GM19351 (cell line): Measurements from ENCODE around the gene TTC6.
A peak's percentile ranks its signal among the peaks of the same experiment; 100 is the strongest.

Experiments used
- ATAC-seq: cut with Tn5 transposase; IDR thresholded peaks from one replicate; pipeline ENCODE4 v1.9.1; 2021; ENCODE audit warnings: mild to moderate bottlenecking, moderate library complexity; ENCODE audit not compliant: unreplicated experiment

The TTC6 gene

DNA sequence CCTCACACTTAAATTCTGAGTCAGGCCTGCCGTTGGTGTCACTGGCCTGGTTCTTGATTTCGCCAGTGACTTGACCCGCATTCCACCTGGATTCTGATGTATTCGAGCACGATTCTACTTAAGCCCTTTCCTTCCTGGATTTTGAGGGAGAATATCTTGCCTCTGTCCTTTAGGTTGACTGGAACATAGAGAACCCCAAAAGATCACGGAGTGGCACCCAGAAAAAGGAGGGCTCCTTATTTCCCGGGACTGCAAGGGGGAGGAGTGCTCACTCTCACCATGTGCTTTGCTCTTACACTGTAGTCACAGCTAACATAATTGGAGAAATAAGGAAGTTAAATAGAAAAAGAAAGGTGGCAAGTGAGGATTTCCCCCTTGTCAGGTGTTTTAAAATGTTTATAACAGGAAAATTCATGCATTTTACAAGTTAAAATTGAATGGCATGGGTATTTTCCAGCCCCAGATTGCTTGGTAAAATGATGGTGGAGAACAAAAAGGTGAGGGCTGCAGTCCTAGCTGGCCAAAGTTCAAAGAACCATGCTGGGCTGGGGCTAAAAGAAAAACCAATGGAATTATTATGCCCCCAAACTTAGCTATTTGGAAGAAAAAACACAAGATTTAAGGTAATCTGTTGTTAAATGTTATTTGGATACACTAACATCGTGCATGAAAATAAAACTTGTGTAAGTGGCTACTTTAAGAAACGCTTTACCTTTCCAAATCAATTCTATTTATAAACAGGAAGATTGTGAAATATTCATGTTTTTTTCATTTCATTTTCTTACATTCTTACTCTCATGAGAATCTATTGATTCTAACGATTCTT, 9.2 kb upstream of the TTC6 start:
- ATAC-seq = no peak

DNA sequence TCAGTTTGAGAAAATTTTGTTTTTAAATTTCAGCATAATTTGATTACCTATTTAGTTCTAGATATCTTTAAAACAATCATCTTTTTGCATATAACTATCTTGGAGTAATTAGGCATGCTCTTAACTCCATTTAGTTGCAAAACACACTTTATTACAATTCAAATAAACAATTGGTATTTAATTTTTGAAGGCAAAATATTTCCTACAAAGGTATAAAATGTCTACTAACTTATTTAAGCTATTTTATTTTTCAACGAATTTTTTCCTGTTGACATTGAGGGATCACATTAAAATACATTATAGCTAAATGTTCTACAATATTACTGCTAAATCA, 8.7 kb upstream of the TTC6 start:
- ATAC-seq = no peak

DNA sequence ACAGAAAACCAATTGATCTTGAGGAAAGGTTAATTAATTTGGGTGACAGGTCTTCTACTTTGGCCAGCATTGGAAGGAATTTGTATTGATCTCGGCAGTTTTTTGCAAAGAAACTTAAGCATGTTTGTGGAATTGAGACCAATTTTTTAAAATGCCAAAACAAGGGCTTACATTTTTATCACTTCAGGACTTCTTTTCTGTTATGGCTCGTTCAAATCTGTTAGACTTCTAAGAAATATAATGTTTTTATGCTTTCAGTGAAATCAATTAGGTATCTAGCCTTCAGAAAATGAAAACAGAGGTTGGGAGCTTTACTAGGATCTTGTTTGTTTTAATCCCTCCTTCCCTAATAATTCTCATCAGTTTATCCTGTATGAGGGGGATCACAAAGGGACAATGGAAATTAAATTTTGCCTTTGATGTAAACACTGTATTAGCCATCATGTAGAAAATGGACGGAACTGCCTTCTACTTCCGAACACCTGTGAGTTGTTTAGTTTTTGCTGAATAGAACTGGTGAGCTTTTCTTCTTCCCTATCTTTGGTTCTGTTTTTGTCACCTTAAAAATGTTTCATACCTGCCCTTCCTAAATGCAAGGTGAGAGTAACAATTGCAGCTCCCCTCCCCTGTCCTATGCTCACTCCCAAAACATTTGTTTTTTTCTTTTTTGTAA, 8.2 kb upstream of the TTC6 start:
- ATAC-seq = no peak

DNA sequence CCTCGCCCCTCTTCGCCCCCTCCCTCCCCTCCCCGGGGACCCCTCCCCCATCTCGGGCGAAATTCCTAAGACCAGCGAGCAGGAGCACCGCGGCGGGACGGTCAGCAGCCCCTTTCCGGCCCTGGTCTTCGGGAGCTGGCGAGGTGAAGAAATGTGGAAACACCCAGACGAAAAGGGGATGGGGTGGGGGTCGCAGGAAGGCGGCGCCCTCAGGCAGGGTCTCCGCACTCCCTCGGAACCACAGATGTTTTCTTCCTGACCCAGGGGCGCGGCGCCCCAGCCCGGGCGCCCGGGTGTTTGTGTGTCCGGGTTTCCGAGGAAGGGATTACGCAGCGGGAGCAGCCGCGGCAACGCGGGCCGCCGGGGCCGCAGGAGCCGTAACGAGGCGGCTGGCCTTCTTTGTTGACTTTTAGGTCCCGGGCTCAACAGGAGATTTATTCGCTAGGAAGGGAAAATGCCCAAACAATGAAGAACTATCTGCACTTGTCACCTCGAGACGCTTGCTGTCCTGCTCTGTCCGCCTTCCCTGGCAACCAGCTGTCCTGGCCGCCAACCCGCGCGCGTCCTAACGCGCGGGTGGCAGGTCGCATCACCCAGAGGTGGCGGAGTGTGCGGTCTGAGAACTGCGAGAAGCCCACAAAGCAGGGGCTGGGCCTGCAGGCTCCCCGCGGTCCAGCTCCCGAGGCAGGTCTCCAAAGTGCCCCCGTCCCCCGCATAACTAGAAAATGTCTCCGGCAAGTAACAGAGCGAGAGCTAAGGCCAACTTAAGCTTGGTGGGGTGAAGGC, 7.4 kb upstream of the TTC6 start:
- no peak for ATAC-seq

DNA sequence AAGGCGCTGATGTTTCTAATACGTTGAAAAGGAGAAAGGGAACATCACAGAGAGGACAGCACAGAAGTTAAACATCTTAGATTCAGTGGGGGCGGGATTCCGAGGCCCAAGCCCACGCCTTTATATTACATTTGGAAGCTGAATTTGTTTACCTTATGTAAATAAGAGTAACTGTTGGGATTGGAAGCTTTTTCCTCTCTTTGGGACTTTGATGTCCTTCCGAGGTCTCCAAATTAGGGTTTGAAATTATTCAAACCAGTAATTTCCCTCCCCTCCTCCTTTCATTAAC, 6.8 kb upstream of the TTC6 start:
- no peak for ATAC-seq

DNA sequence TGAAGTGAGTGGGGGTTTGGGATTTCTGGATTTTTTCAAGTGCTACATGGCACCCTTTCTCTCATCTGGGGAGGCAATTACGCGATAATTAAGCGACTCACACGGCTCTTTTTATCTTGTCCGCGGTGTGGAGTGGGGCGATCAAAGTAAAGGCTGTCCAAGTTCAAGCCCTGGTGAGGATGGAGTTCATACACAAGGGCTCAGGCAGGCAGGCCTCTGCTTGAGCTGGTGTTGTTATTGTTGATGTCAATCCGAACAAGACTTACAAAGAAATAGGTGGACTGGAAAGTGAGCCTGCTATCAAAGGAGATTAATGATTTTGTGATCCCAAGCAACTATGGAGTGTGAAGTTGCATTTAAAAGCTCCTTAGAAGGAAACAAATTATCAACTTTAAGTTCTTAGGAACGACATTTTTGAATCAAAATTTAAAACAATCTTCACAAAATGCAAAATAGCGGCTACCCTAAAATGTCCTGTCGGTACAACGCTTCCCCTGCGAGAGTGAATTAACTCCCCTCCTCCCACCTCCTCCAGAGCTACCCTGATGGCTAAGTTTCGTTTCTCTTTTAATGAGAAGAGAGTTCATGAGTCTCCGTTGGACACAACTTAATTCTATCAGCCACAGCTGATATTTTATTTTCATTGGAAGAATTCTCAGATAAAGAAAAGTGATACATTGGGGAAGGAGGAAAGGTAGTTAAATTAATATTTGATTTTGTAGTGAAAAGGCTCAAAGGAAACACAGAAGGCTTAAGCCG, 6.3 kb upstream of the TTC6 start:
- no peak for ATAC-seq

DNA sequence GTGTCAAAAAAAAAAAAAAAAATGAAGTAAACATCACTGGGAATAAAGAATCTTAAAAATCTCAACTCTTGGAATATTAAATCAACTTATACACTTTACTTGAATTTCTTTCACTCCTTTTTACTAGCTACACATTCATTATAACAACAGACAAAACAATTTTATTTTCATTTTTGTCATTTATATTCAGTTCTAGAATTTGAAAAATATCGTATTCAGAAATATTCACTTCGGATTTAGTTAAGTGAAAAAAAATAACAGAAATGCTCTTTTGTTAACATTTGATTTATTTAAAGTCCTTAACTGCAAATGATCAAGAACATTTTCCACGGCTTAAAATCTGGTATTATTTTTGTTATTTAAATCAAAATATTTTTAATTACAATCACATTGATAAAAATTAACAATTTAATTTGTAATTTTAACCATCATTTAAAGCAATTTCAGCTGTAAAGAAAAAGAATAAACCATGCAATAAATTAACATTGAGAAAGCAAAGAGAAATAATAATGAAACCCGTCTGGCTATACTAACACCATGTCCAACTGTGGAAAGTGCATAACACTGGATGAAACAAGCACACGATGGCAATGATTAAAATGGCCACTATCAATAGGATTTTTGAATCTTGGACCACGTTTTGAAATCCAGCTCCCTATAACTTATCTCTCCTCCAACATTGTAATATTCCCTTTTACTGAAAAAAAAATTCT, 5.6 kb upstream of the TTC6 start:
- ATAC-seq = no peak

DNA sequence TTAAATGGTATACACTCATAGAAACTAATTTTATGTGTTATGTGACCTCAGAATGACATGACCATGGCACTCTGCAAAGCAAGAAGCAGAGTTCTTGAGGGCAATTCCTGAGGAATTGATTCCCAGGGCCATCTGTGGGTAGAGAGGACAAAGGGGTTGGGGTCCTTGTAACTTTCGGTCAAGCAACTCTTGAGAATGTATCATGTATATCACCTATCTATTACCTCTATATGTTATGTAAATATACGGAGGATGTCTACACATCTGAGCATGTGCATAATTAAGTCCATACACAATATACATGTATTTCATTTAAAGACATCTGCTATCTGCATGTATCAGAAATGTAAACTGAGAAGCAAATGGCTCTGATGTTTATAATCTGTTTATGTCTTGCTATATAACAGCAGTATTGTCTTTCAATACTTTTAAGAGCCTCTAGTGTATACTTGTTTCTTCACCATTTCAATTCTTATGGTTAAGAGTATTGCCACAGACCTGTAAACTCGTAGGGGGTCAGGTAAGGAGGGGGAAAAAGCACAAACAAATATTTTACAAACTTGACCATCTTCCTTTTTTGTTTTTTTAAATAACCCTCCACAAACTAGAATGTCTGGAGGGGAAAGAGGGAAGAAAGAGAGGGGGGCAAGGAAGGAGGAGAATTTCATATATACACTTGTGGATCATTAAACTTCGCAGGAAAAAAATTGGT, 4.8 kb upstream of the TTC6 start:
- ATAC-seq = no peak

DNA sequence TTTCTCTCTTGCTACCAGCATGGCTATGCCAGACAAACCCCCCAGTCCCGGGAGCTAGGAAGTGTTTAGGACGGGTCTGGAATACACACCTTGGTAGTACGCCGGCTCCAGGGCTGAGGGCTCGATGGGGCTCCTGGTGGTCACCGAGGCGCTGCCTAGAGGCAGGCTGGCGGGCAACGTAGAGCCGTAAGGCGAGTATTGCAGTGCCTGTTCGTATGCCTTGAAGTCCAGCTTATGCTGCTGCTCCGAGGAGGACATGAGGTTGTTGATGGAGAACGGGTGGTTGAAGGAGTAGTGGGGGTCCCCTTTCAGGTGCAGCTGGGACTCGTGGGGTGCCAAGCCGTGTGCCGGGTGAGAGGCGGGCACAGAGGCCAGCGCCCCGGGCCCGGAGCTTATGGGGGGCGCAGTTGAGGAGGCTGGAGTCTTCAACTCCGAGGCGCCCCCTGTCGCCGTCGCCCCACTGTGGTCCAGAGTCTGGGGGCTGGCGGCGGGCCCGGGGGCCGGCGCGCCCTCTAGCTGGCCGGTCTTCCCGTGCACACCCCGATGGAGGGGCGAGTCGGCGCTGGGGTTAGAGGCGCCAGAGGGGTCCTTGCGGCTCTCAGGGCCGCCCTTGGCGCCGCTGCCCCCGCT, 4.0 kb upstream of the TTC6 start:
- no peak for ATAC-seq

DNA sequence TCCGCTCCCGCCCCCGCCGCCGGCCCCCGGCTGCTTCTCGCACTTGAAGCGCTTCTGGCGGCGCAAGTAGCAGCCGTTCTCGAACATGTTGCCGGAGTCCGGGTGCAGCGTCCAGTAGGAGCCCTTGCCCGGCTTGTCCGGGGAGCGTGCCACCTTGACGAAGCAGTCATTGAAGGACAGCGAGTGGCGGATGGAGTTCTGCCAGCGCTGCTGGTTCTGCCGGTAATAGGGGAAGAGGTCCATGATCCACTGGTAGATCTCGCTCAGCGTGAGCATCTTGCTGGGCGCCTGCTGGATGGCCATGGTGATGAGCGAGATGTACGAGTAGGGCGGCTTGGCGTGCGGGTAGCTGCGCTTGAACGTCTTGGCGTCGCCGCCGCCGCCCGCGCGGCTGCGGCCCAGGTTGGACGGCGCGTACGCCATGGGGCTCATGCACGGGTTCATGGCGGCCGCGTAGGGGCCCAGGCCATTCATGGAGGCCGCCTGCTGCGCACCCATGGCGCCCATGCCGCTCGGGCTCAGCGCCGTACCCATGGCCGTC, 3.4 kb upstream of the TTC6 start:
- no peak for ATAC-seq

DNA sequence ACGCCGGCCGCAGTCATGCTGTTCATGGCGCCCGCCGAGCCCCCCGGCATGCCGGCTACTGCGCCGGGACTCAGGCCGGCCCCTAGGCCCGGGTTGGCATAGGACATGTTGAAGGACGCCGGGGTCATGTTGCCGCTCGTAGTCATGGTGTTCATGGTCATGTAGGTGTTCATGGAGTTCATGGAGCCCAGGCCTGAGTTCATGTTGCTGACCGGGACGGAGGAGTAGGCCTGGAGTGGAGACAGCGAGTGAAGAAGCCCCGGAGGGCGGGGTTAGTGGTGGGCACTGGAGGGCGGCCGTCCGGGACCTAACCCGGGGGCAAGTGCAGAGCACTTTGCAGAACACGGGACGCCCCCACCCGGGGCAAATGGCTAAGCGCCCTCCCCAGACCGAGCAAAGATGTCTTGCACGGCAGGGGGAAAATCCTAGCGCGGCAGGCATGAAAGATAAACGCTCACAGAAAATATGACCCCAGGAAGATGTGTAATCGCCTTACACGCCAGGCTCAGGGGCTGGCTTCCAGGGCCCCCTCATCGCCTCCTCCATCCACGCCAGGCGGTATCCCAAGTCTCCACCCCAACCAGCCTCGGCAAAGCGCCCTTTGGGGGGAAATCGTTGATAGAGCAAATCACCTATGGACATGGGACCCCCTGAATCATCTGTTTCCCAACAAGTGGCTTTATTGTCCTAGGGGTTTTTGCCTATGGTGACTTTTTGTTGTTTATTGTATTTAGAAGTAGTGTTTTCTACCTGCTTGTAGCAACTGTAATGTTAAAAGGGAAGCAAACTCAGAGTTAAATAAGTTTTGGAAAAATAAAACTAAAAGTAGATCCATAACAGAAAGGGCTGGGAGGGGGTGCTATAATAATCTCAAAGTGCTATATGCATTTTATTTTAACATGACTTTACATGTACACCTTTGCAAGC, 2.7 kb upstream of the TTC6 start:
- no peak for ATAC-seq

DNA sequence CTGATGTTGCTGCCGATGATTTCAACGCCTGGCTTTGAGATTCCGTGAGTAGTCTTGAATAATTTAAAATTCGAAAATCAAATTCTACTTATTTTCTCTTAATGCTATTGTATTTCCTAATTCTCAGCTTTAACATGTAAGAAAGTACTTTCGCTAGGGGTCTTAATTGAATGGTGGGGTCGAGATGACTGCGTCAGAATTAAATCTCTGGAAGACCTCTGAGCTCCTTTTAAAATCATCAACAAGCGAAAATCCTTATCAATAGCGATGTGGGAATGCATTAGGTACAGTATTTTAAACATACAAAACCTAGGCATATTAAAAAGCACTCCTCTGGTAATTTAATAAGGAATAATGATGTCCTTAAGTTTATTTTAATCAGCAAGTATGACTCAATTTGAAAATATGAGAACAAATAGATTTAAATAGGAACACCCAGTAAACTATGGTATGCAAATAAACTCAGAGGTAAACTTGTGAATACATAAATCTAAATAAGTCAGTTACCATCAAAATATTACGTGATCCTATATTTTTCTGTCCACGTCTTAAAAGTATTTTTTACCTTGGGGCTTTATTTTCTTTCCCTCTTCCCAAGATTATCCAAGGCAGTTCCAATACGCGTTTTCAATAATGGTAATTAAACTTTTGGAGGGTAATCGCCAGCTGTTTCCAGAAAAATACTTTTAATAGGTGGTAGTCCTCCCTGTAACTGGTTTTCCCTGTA, 1.8 kb upstream of the TTC6 start:
- no peak for ATAC-seq

DNA sequence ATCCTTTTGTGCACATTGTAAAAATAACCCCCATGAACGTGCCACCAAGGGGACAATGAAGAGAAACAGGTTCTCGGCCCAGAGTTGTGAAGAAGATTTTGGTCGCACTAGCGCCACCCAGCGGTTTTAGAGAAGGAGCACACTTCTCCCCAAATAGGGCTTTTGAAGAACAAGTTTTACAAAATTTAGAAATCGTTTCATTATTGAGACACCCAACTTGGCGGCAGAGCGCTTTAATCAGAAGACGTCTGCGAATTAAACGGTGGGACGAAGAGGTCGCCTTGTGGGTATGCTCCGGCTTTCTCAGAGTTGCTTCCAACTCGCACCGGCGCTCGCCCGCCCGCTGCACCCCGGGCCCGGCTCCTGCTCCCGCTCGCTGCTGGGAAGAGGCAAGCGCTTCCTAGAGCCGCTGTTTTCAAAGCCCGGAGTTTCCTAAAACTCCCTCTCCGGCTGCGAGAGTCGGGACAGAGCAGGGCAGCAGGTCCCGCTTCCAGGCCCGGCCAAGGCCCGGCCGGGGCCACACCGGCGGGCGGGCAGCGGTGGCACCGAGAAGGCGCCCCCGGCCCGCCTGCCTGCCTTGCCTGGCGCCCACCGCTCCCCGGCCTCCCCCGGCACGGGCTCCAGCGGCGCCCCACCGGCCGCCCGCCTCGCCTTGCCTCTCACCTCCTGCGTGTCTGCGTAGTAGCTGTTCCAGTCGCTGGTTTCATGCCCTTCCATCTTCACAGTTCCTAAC, 1.0 kb upstream of the TTC6 start:
- ATAC-seq = no peak

DNA sequence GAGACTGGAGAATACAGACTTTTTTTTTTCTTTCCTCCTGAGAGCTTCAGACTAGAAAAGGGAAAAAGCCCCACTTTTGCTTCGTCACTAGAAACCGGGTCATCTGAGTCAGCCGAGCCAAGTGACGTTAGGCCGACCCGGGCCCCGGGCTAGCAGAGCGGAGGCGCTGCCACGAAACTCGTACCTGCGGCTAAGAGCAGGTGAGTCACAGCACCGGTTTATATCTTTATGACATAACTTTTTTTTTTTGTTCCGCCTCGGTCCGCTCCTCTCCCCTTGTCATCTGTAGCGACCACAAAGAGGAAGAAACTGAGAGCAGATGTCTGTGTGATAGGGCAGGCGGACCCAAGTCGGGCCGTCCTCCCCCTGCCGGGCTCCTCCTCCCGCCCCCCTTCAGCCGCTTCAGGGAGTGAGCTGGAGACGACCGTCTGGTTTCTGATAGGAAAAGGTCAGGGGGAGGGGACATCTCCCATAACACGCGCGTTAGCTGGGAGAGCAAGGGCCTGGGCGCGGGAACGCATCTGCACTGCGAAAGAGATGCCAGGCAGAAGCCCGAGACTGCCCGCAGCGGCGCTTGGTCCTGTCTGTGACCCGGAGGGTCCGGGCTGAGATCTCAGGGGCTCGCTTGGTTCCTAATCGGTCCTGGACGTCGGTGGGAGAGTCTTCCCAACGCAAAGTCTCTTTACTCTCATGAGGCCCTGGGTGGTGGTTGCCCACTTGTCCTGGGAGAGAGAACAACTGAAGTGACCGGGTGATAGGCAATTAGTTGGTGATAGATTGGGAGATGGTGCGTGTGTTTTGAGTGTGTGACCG, 586 bp downstream of the TTC6 start:
- peak; percentile 55 for ATAC-seq

DNA sequence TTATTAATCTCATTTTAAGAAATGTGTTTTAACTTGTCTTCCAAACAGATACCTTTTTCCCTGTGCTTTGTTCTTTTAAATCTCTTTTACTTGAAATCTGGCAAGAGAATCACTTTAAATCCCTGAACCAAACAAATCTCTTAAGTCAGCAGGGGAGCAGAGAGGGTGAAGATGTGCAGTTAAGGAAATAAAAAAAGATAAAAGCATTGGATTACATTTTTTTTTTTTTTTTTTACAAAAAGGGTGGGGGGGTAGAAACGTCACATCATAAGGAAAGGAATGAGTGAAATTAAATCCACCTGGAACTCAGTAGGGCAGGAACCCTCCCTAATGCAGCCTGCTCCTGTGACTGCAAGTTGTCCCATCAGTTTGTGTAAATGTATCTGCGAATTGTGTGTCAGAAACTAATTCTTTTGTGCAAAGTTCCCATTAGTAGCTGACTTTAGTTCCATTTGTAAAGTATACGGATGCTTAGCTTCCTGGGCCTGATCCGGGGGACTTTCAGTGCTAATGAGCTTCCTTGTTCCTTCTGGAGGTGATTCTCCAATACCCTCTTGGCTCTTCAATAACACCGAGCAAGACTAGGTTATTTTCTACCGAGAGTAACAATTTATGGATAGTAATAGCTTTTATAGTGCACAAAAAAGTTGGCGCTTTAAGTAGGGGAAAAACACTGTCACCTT, 1.5 kb downstream of the TTC6 start:
- ATAC-seq = no peak

DNA sequence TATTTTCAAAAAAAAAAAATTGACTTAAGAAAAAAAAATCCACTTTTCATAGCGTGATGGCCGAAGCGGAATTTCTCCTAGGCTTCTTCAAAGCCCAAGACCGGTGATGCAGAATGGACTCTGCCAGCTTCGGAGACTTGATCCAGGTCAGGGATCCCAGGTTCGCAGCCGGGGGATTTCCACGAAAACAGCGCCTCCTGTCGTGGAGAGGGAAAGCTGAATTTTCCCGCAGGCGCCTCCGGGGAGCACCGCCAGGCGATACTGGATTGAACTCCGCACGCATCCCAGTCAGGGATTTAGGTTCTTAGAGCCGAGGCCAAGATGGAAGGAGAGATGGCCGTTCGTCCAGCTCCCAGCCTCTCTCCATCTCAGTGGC, 2.1 kb downstream of the TTC6 start:
- no peak for ATAC-seq
